Caco-2 (cell line): ENCODE data around the gene TMEM179B. TPM values are rescaled to one million over a fixed set of nuclear protein-coding genes. Genes with fewer than 3 reads are reported as not detected.

Source experiments
- BruUV-seq: library from RNA; stranded (reverse); fragments of 400-500 nt; replicated peaks from 2 replicates; lab custom pipeline; 2021; lab: Mats Ljungman, UMichigan
- CTCF ChIA-PET: fragments of 300-600 bp; sonication (Branson Sonifier 250); formaldehyde crosslinking; loops from one replicate; lab custom pipeline; 2022; ENCODE audit warnings: antibody characterized with exemption; lab: Charles Lee
- POLR2A ChIA-PET: fragments of 300-600 bp; sonication (Branson Sonifier 250); formaldehyde crosslinking; loops from one replicate; lab custom pipeline; 2022; ENCODE audit warnings: antibody characterized with exemption; lab: Charles Lee
- DNase-seq, 2 experiments: peaks; one replicate each; pipeline versions ENCODE4 v3.0.0 to v3.0.0-alpha.2; 2020 to 2022
- H3K27me3 ChIP-seq: replicated peaks from 2 replicates; pipeline ENCODE4 v1.6.0; 2011; ENCODE audit warnings: low read length; ENCODE audit not compliant: control insufficient read depth, insufficient read depth
- H3K36me3 ChIP-seq: 2 replicates; pipeline ENCODE4 v1.5.1; 2011; ENCODE audit warnings: low read length; ENCODE audit not compliant: control insufficient read depth, insufficient read depth
- H3K4me1 ChIP-seq: fragments of 250-450 bp; sonication (Bioruptor Pico); 2 replicates; pipeline ENCODE4 v1.5.1; 2020; ENCODE audit warnings: mild to moderate bottlenecking
- H3K4me3 ChIP-seq: 2 replicates; pipeline ENCODE4 v1.5.1; 2011; ENCODE audit warnings: low read depth, mild to moderate bottlenecking, control low read depth, low read length
- H3K9me3 ChIP-seq: fragments of 250-450 bp; sonication (Bioruptor Pico); 2 replicates; pipeline ENCODE4 v1.5.1; 2020; ENCODE audit warnings: mild to moderate bottlenecking, moderate library complexity
- H3K27ac Mint-ChIP-seq: one replicate; pipeline ENCODE4 v1.8.0; 2022; ENCODE audit warnings: mixed read lengths; ENCODE audit not compliant: unreplicated experiment
- H3K27me3 Mint-ChIP-seq: one replicate; pipeline ENCODE4 v1.8.0; 2022; ENCODE audit warnings: mixed read lengths; ENCODE audit not compliant: insufficient read depth, unreplicated experiment
- H3K36me3 Mint-ChIP-seq: one replicate; pipeline ENCODE4 v1.8.0; 2022; ENCODE audit warnings: mild to moderate bottlenecking, mixed read lengths; ENCODE audit not compliant: insufficient read depth, unreplicated experiment
- H3K4me1 Mint-ChIP-seq: one replicate; pipeline ENCODE4 v1.8.0; 2022; ENCODE audit warnings: low read depth, mixed read lengths; ENCODE audit not compliant: unreplicated experiment
- H3K4me3 Mint-ChIP-seq: one replicate; pipeline ENCODE4 v1.8.0; 2022; ENCODE audit warnings: mild to moderate bottlenecking, moderate library complexity, mixed read lengths; ENCODE audit not compliant: unreplicated experiment
- H3K9me3 Mint-ChIP-seq: one replicate; pipeline ENCODE4 v1.8.0; 2022; ENCODE audit warnings: mixed read lengths; ENCODE audit not compliant: unreplicated experiment
- CTCF ChIP-seq, 2 experiments: fragments of 200-600 bp in 1 of 2; IDR thresholded peaks; 1 replicate in 1 of 2; 2 replicates in 1 of 2; pipeline versions ENCODE4 v1.5.1 to v1.8.0; 2011 to 2022; ENCODE audit warnings: antibody characterized with exemption in 1 of 2, control low read depth in 1 of 2, inconsistent platforms in 1 of 2, low read depth in 1 of 2, low read length in 1 of 2, mild to moderate bottlenecking in 1 of 2, moderate library complexity in 1 of 2; ENCODE audit not compliant: insufficient read depth in 1 of 2, severe bottlenecking in 1 of 2, unreplicated experiment in 1 of 2
- intact Hi-C: fragments of 100-400 bp; cut with micrococcal nuclease; formaldehyde crosslinking; loops from one replicate; pipeline ENCODE4 v1.10.0; 2022; ENCODE audit not compliant: unreplicated experiment
- microRNA-seq: library from miRNA; unstranded; fragments of <30 nt; microRNA quantifications from one replicate; pipeline ENCODE4 v1.2.0, GENCODE V29; 2022
- total RNA-seq: library from RNA; stranded (reverse); gene quantifications from 2 replicates; pipeline ENCODE4 v1.2.3, GENCODE V29; 2022

Gene TMEM179B
- total RNA-seq, 1 experiment from 2014 or later: 68.4 TPM

GRCh38 chr11:62835336-62835735 is 48.1 kb downstream of the TMEM179B start:
- no peak for DNase-seq
- no peak for TF ChIP-seq CTCF (IDR thresholded peaks at IDR 0.05; ENCODE audit: insufficient read depth in 1 of 2, low read depth in 1 of 2, low read length in 1 of 2, severe bottlenecking in 1 of 2, unreplicated experiment in 1 of 2)
- POLR2A ChIA-PET: no interaction called here
- H3K9me3 ChIP-seq: no peaks in the 10 kb centered on the region
- H3K4me3 Mint-ChIP-seq: no peak overlapping the region
- CTCF ChIA-PET: no interaction called here
- peaks cover 20% of the 10 kb centered on the region for H3K4me1 Mint-ChIP-seq
- H3K36me3 ChIP-seq: peaks cover 10% of the 10 kb centered on the region; the same call in 1 of the 2 replicates
- no peak overlapping the region for H3K4me3 ChIP-seq
- BruUV-seq: no TSS peak
- no peaks in the 10 kb centered on the region for H3K4me1 ChIP-seq
- intact Hi-C loops: no loop called here
- H3K27me3 Mint-ChIP-seq: peaks cover 2% of the 10 kb centered on the region
- no peak overlapping the region for H3K27ac Mint-ChIP-seq
- peaks cover 70% of the 10 kb centered on the region for H3K36me3 Mint-ChIP-seq
- no peaks in the 10 kb centered on the region for H3K9me3 Mint-ChIP-seq
- H3K27me3 ChIP-seq: no peaks in the 10 kb centered on the region

- Histone ChIP-seq H3K36me3 (peaks cover 10% of the 10 kb centered on the region; the same call in 1 of the 2 replicates), H3K27me3 (no peaks in the 10 kb centered on the region), H3K4me1 (no peaks in the 10 kb centered on the region), H3K9me3 (no peaks in the 10 kb centered on the region), H3K4me3 (peak within 1 kb of the TSS; percentile 99)
- no peak for TF ChIP-seq CTCF (IDR thresholded peaks at IDR 0.05; ENCODE audit: insufficient read depth in 1 of 2, low read depth in 1 of 2, low read length in 1 of 2, severe bottlenecking in 1 of 2, unreplicated experiment in 1 of 2)
- POLR2A ChIA-PET: interaction anchor here (0.6 to 2.9 kb wide), 8 partner anchors 7 to 88 kb away, joined by 3 to 68 read pairs (median 6); partner anchors contain the start of genes STX5, TAF6L, TEX54 and ZBTB3
- peaks cover 2% of the 10 kb centered on the region for H3K27me3 Mint-ChIP-seq
- DNase-seq: peak; percentile 89 to 91
- BruUV-seq: TSS peak; percentile 0
- H3K27ac Mint-ChIP-seq: no peak within 1 kb of the TSS
- no peaks in the 10 kb centered on the region for H3K9me3 Mint-ChIP-seq
- no peak within 1 kb of the TSS for H3K4me3 Mint-ChIP-seq
- CTCF ChIA-PET: interaction anchor here (0.7 kb wide), 1 partner anchor 12 kb away, joined by 4 read pairs; no protein-coding TSS in a partner anchor
- peaks cover 25% of the 10 kb centered on the region for H3K4me1 Mint-ChIP-seq
- peaks cover 47% of the 10 kb centered on the region for H3K36me3 Mint-ChIP-seq
- intact Hi-C loops: no loop called here
Observed at GRCh38 chr11:62839050-62839945, 52.1 kb downstream of the TMEM179B start, which contains the start of gene WDR74. Gene WDR74 (minus strand): TSS chr11:62839590. CDS start chr11:62839570, 20 bp downstream.

Small RNAs within 50 kb of the gene (microRNA-seq; reads per million reads assigned to microRNA genes)
- gene MIR6514: 1.5 reads per million
- gene MIR6748: not detected

Other genes starting within 250 kb of the TMEM179B start
- 312 and 324 TPM in 2 replicates for gene AHNAK, start 240.6 kb upstream of the TMEM179B start, total RNA-seq
- 2,004 and 2,035 TPM in 2 replicates for gene EEF1G, start 213.5 kb upstream of the TMEM179B start, total RNA-seq
- 27.2 and 30.2 TPM in 2 replicates for gene TUT1, start 195.9 kb upstream of the TMEM179B start, total RNA-seq
- gene MTA2, start 185.5 kb upstream of the TMEM179B start, total RNA-seq: 134 and 135 TPM in 2 replicates
- 61.2 and 68.7 TPM in 2 replicates for gene EML3, start 174.6 kb upstream of the TMEM179B start, total RNA-seq
- 1.1 and 1.3 TPM in 2 replicates for gene ROM1, start 174.1 kb upstream of the TMEM179B start, total RNA-seq
- gene B3GAT3, start 165.4 kb upstream of the TMEM179B start, total RNA-seq: 37.2 and 37.6 TPM in 2 replicates
- 414 and 442 TPM in 2 replicates for gene GANAB, start 140.8 kb upstream of the TMEM179B start, total RNA-seq
- 22.2 TPM in 2 replicates for gene INTS5, start 134.1 kb upstream of the TMEM179B start, total RNA-seq
- 115 and 123 TPM in 2 replicates for gene C11orf98, start 122.2 kb upstream of the TMEM179B start, total RNA-seq
- 38.2 and 40.1 TPM in 2 replicates for gene CSKMT, start 122.1 kb upstream of the TMEM179B start, total RNA-seq
- gene UQCC3, start 115.7 kb upstream of the TMEM179B start, total RNA-seq: 23.9 and 24.0 TPM in 2 replicates
- gene LBHD1, start 115.1 kb upstream of the TMEM179B start, total RNA-seq: 11.9 and 13.6 TPM in 2 replicates
- 116 and 118 TPM in 2 replicates for gene UBXN1, start 108.3 kb upstream of the TMEM179B start, total RNA-seq
- gene LRRN4CL, start 97.9 kb upstream of the TMEM179B start, total RNA-seq: 0.35 and 0.64 TPM in 2 replicates
- gene BSCL2, start 80.0 kb upstream of the TMEM179B start, total RNA-seq: 39.2 and 48.2 TPM in 2 replicates
- gene GNG3, start 79.7 kb upstream of the TMEM179B start, total RNA-seq: not detected in 2 replicates
- gene HNRNPUL2, start 59.9 kb upstream of the TMEM179B start, total RNA-seq: 60.0 and 62.9 TPM in 2 replicates
- 47.0 and 53.6 TPM in 2 replicates for gene TTC9C, start 58.9 kb upstream of the TMEM179B start, total RNA-seq
- gene ZBTB3, start 33.2 kb upstream of the TMEM179B start, total RNA-seq: 8.2 and 10.9 TPM in 2 replicates
- 139 TPM in 2 replicates for gene POLR2G, start 25.8 kb upstream of the TMEM179B start, total RNA-seq
- 26.8 and 30.1 TPM in 2 replicates for gene TAF6L, start 16.0 kb upstream of the TMEM179B start, total RNA-seq
- gene TMEM223, start 4.6 kb downstream of the TMEM179B start, total RNA-seq: 22.7 and 28.1 TPM in 2 replicates
- gene NXF1, start 18.0 kb downstream of the TMEM179B start, total RNA-seq: 77.5 and 77.6 TPM in 2 replicates
- gene STX5, start 44.6 kb downstream of the TMEM179B start, total RNA-seq: 39.9 and 44.2 TPM in 2 replicates
- 0.95 TPM in 1 of 2 replicates, not detected in the other for gene TEX54, start 45.4 kb downstream of the TMEM179B start, total RNA-seq
- gene WDR74, start 52.2 kb downstream of the TMEM179B start, total RNA-seq: 112 and 115 TPM in 2 replicates
- gene SLC3A2, start 93.5 kb downstream of the TMEM179B start, total RNA-seq: 763 and 879 TPM in 2 replicates
- not detected in 2 replicates for gene CHRM1, start 134.0 kb downstream of the TMEM179B start, total RNA-seq
- not detected in 2 replicates for gene SLC22A6, start 197.6 kb downstream of the TMEM179B start, total RNA-seq
- gene SLC22A8, start 228.4 kb downstream of the TMEM179B start, total RNA-seq: not detected in 2 replicates